NB4 (cell line): ENCODE measurements around the gene CCDC178.

ENCODE experiments used
- CTCF ChIP-seq: IDR thresholded peaks from one replicate; pipeline ENCODE4 v1.5.1; 2012; ENCODE audit warnings: low read depth, low read length
- MYC ChIP-seq: IDR thresholded peaks from 2 replicates; pipeline ENCODE4 v1.6.1; 2011; ENCODE audit warnings: low read depth, low read length
- POLR2A ChIP-seq: IDR thresholded peaks from 2 replicates; pipeline ENCODE4 v1.6.1; 2011; ENCODE audit warnings: mild to moderate bottlenecking; ENCODE audit not compliant: insufficient read length; ENCODE audit errors: extremely low read depth
- TF ChIP-seq, protein P1 (sequence below): IDR thresholded peaks from 2 replicates; pipeline ENCODE4 v1.6.1; 2011; ENCODE audit warnings: low read depth, low read length

GRCh38 chr18:33181016-33181415 lies 259.5 kb downstream of the CCDC178 start:
- TF ChIP-seq CTCF (no peak), POLR2A (no peak), MYC (no peak)
- TF ChIP-seq, protein P1, sequence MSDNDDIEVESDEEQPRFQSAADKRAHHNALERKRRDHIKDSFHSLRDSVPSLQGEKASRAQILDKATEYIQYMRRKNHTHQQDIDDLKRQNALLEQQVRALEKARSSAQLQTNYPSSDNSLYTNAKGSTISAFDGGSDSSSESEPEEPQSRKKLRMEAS = no peak
